AG09309 (cell line): ENCODE measurements around the gene MTA3.

ENCODE experiments used
- DNase-seq: peaks from one replicate; pipeline ENCODE4 v3.0.0-alpha.2; 2010; ENCODE audit warnings: low read depth
- H3K4me3 ChIP-seq: 2 replicates; pipeline ENCODE4 v1.5.1; 2011; ENCODE audit warnings: mild to moderate bottlenecking, low read depth, low read length, moderate library complexity; ENCODE audit not compliant: control insufficient read depth
- CTCF ChIP-seq: IDR thresholded peaks from 2 replicates; pipeline ENCODE4 v1.5.1; 2011; ENCODE audit warnings: mild to moderate bottlenecking, low read depth, low read length, inconsistent platforms; ENCODE audit not compliant: insufficient read depth, control insufficient read depth; ENCODE audit errors: missing control alignments

Gene MTA3

GRCh38 chr2:42744545-42745082 lies 176.2 kb downstream of the MTA3 start:
- H3K4me3 ChIP-seq, result no peak overlapping the region
- no peak for TF ChIP-seq CTCF
- no peak for DNase-seq

GRCh38 chr2:42747422-42747821 lies 179.0 kb downstream of the MTA3 start:
- no peak overlapping the region for H3K4me3 ChIP-seq
- no peak for DNase-seq
- TF ChIP-seq CTCF, result no peak

- H3K4me3 ChIP-seq, result no peak overlapping the region
- TF ChIP-seq CTCF, result no peak
- DNase-seq, result no peak
Observed at GRCh38 chr2:42748840-42749239, 180.4 kb downstream of the MTA3 start.

GRCh38 chr2:42752314-42752713 lies 183.9 kb downstream of the MTA3 start:
- DNase-seq, result no peak
- no peak overlapping the region for H3K4me3 ChIP-seq
- TF ChIP-seq CTCF, result no peak

- H3K4me3 ChIP-seq, result no peak overlapping the region
- TF ChIP-seq CTCF, result no peak
- DNase-seq, result no peak
Observed at GRCh38 chr2:42752816-42753813, 184.7 kb downstream of the MTA3 start.

GRCh38 chr2:42754021-42754775 lies 185.8 kb downstream of the MTA3 start:
- no peak for TF ChIP-seq CTCF
- no peak for DNase-seq
- no peak overlapping the region for H3K4me3 ChIP-seq
